ENCODE results near the gene CEBPZ.

GRCh38 chr2:37219046-37219445, 12.3 kb downstream of the CEBPZ start:
- TF ChIP-seq CREB1 (IDR thresholded peaks at IDR 0.05; ENCODE audit: low read depth) (no peak), RAD21 (IDR thresholded peaks at IDR 0.05; ENCODE audit: low read depth) (no peak), EP300 (IDR thresholded peaks at IDR 0.05; ENCODE audit: borderline replicate concordance) (no peak), MAX (IDR thresholded peaks at IDR 0.05) (no peak), CEBPB (IDR thresholded peaks at IDR 0.05) (no peak)
